ENCODE measurements around the gene EQTN. TPM values are rescaled to one million over a fixed set of nuclear protein-coding genes. Genes with fewer than 3 reads are reported as not detected.

Gene EQTN
- total and polyA plus RNA-seq, 4 donors: 0.08 to 0.14 TPM; not detected in 2

DNA sequence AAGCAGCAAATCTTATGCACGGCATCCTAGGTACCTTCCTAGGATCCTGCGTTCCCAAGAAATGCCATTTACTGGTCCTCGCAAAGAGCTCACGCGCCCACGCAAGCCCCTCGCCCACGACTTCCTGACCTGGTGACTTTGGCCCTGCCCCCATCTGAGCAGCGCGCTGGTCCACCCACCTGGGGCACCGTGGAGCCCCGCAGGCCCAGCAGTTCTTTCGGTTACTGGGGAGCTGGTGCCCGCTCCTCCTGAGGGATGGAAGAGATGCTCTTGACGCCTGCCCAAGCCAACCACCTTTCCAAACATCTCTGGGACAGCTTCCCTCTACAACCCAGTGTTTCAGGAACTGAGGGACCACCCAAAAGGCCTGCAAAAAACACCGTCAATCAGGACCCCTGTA lies 16.7 kb downstream of the EQTN start (continued):
- TF ChIP-seq REST (IDR thresholded peaks at IDR 0.05): no peak
- no peak for TF ChIP-seq EGR1 (IDR thresholded peaks at IDR 0.05; ENCODE audit: low read depth in 2 of 2)
- TF ChIP-seq HNF4G (IDR thresholded peaks at IDR 0.05): no peak

GRCh38 chr9:27279611-27280010 lies 17.3 kb downstream of the EQTN start:
- Histone ChIP-seq H3K4me1 (ENCODE audit: control insufficient read depth in 4 of 4, insufficient read depth in 4 of 4, low read length in 3 of 4) (no peaks in the 10 kb centered on the region), H3K9ac (ENCODE audit: low read depth in 1 of 2, low read length in 2 of 2) (no peak overlapping the region), H3K27me3 (ENCODE audit: control insufficient read depth in 4 of 4, insufficient read depth in 4 of 4, low read length in 3 of 4) (no peaks in the 10 kb centered on the region), H3K27ac (ENCODE audit: low read depth in 1 of 2, low read length in 2 of 2) (no peak overlapping the region), H3K9me3 (ENCODE audit: control insufficient read depth in 4 of 4, low read length in 3 of 4) (no peaks in the 10 kb centered on the region), H3K4me3 (ENCODE audit: low read depth in 1 of 3, low read length in 3 of 3) (no peak overlapping the region), H3K36me3 (ENCODE audit: control insufficient read depth in 4 of 4, insufficient read depth in 3 of 4, low read depth in 1 of 4, low read length in 3 of 4) (no peaks in the 10 kb centered on the region)
- 86% methylated on average over 3 of the region's 3 CpGs for WGBS
- TF ChIP-seq YY1 (IDR thresholded peaks at IDR 0.05) (no peak), RXRA (IDR thresholded peaks at IDR 0.05) (no peak), RAD21 (IDR thresholded peaks at IDR 0.05) (no peak), TAF1 (conservative IDR thresholded peaks at IDR 0.05) (no peak), GABPA (IDR thresholded peaks at IDR 0.05 in 1 of 2, conservative IDR thresholded peaks at IDR 0.05 in 1 of 2) (no peak), REST (IDR thresholded peaks at IDR 0.05) (no peak), FOXA1 (IDR thresholded peaks at IDR 0.05) (no peak), JUND (IDR thresholded peaks at IDR 0.05) (no peak), SP1 (IDR thresholded peaks at IDR 0.05) (no peak), EGR1 (IDR thresholded peaks at IDR 0.05; ENCODE audit: low read depth in 2 of 2) (no peak), NR2F2 (IDR thresholded peaks at IDR 0.05) (no peak), HNF4A (conservative IDR thresholded peaks at IDR 0.05) (no peak), FOXA2 (IDR thresholded peaks at IDR 0.05) (no peak)
- TF ChIP-seq, protein P1, sequence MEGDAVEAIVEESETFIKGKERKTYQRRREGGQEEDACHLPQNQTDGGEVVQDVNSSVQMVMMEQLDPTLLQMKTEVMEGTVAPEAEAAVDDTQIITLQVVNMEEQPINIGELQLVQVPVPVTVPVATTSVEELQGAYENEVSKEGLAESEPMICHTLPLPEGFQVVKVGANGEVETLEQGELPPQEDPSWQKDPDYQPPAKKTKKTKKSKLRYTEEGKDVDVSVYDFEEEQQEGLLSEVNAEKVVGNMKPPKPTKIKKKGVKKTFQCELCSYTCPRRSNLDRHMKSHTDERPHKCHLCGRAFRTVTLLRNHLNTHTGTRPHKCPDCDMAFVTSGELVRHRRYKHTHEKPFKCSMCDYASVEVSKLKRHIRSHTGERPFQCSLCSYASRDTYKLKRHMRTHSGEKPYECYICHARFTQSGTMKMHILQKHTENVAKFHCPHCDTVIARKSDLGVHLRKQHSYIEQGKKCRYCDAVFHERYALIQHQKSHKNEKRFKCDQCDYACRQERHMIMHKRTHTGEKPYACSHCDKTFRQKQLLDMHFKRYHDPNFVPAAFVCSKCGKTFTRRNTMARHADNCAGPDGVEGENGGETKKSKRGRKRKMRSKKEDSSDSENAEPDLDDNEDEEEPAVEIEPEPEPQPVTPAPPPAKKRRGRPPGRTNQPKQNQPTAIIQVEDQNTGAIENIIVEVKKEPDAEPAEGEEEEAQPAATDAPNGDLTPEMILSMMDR (IDR thresholded peaks at IDR 0.05; ENCODE audit: low read depth, low read length, missing input control): no peak
- TF ChIP-seq, protein P2, sequence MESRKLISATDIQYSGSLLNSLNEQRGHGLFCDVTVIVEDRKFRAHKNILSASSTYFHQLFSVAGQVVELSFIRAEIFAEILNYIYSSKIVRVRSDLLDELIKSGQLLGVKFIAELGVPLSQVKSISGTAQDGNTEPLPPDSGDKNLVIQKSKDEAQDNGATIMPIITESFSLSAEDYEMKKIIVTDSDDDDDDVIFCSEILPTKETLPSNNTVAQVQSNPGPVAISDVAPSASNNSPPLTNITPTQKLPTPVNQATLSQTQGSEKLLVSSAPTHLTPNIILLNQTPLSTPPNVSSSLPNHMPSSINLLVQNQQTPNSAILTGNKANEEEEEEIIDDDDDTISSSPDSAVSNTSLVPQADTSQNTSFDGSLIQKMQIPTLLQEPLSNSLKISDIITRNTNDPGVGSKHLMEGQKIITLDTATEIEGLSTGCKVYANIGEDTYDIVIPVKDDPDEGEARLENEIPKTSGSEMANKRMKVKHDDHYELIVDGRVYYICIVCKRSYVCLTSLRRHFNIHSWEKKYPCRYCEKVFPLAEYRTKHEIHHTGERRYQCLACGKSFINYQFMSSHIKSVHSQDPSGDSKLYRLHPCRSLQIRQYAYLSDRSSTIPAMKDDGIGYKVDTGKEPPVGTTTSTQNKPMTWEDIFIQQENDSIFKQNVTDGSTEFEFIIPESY (IDR thresholded peaks at IDR 0.05): no peak
- TF ChIP-seq, protein P3, sequence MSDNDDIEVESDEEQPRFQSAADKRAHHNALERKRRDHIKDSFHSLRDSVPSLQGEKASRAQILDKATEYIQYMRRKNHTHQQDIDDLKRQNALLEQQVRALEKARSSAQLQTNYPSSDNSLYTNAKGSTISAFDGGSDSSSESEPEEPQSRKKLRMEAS (IDR thresholded peaks at IDR 0.05): no peak
- no peak for DNase-seq (ENCODE audit: low spot score)
